Measurements from ENCODE around the gene CCDC134.
"Not testable (repeated sequence)": the region's sequence is repeated elsewhere in the genome, so short reads cannot be mapped to it uniquely, and the experiment has no call there.

CCDC134 gene

DNA sequence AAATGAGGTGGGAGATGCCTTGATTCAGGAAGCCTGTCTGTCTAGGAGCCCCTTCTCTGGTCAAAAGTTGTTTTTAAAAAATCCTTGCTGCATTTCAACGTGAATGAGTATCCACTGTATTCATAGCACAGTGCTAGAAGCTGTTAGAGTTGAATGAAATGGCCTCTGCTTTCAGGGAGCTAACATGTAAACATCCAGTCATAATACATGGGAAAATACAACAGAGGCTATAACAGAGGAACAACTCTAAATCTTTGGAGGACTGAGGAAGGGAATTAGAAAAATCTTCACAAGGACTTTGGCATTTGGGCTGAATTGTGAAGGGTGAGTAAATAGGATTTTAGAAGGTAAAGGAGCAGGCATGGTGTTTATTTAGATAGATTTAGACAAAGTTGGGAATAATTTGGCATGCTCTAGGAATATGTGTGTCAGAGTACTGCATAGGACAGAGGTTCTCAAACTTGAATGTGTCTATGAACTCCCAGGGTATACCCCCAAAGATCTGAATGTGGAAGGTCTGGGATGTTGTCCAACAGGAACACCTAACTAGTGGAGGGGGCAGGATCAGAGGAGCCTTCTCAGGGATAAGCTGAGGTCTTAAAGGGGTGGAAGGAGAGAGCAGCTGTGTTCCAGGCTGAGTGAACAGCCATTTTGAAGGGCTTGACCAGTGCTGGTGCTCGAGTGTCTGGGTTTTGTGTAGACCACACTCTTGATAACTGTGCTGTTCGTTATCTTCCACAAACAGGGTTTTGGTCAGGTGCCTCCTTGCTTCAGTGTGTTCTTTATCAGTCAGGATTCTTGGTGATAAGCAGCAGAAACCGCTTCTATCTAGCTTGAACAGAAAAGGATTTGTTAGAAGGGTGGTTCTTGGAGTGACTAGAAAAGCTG lies 45.1 kb downstream of the CCDC134 start:
- DNase-seq: peak; percentile 12

DNA sequence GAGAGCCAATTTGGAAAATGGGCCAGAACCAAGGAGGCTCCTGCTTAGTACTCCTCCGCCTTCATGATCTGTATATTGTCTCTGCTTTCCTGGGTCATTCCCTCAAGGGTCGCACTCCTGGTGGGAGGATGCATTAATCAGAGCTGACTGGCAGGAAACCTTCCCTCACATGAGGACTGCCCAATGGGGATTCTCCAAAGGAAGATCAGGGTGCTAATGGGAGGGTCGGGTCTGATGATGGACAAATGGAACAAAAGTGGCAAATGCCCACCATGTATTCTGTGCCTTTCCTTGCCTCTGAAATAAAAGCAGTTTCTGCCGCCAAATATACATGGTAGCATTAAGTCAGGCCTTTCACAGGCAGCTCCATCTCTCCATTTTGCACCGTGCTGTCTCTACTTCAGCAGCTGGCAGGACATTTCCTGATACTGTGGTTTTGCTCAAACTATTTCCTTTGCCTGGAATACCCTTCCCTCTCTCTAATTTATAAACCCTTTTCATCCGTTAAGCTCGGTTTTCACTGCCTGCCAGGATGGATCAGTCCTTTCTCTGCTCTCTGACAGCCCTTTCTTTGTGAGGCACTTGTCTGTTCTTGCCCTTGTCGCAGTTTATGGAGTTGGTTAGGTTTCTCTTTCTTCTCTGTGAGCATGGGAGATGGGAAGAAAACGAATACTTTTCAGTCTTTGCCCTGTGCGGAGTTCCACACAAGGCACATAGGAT lies 45.9 kb downstream of the CCDC134 start:
- peak; percentile 44 for DNase-seq

DNA sequence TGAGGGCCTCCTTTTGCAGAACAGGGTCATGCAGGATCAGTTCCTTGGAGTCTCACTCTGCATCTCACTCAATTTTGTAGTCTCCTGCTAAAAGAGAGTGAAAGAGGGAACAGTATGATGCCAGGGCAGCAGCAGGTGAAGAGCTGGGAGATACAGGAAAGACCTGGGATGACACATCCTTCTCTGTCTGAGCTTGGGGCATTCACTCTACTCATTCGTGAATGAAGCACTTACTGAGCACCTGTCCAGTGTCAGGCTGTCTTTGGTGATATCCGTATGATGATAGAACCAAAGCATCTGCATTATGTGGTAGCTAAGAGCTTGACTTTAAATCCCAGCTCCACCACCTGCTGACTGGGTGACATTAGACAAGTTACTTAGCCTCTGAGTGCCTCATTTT lies 46.8 kb downstream of the CCDC134 start:
- no peak for DNase-seq

DNA sequence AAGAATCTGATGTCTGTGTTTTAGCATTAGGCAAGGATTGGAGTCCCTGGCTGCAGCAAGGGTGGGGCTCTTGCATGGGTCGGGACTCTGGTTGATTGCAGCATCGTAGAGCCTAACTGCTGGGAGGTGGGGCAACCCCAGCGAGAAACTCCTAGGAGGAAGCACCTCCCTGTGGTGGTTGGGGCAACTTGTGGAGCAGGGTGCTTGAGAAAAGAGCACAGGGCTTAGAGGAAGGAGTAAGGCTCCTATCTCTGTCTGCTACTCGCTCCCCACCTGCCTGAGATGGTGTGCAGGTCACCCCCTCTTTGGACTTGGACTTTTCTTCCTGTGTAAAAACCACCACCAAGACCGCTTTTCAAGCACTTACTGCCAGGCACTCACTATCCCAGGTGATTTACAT lies 48.0 kb downstream of the CCDC134 start:
- no peak for DNase-seq

DNA sequence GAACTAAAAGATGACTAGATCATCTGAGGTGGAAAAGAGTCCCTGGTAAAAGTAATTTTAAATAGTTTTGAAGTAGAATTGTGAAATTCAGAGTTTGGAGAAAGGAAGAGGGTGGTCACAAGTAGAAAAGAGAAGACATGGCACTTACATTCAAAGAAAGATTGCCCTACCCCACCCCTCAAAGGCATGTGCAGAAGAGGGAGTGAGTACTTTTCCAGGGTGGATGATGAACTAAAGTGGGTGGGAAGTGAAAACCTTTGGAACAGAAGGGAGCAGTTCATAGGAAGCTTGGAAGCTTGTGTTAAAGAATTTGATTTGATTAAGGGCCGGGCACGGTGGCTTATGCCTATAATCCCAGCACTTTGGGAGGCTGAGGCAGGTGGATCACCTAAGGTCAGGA lies 56.0 kb downstream of the CCDC134 start:
- no peak for DNase-seq

DNA sequence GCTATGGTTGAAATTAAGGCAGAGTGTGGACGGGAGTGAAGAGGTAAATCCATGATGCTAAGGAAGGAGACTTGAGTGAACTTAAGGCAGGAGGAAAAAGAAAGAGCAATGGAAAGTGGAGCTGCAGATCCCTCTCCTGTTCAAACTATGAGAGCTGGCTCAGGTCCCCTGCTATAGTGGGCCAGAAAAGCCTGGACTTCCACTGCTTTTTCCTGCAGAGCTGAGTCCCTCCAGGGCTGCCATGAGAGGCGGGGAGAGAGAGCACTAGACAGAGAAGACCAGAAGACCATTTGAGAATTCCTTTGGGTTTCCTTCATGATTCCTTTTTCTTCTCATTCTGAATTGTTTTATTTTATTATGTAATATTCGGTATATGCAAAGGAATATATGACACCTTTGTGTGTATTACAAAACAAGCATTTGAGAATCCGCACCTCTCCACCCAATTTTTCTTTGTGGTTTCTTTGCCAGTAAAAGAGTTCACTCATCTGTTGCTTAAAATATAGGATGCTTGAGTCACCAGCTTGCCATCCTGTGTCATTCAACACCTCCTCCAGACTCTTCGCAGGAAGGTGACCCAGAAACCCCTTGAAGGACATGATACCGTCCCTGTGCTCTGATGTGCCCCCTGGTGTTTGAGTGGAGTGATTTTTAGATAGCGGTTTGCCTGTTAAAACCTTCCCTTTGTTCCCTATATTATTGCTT lies 56.8 kb downstream of the CCDC134 start:
- peak; percentile 61 for DNase-seq

DNA sequence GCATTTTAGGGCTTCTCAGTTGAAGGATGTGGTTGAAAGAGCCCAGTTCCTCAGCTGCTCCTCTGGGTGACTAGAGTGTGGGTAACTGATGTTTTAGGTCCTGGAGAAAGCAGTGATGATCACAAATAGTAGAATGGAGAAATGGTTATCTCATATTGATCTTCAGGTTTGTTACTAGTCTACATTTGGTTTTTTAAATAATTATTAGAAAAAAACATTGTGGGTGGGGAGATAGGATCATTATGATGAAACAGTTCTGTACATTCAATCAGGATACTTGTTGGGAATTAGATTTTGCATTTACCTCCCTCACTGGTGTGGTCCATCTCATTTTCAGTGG lies 57.4 kb downstream of the CCDC134 start:
- no peak for DNase-seq

DNA sequence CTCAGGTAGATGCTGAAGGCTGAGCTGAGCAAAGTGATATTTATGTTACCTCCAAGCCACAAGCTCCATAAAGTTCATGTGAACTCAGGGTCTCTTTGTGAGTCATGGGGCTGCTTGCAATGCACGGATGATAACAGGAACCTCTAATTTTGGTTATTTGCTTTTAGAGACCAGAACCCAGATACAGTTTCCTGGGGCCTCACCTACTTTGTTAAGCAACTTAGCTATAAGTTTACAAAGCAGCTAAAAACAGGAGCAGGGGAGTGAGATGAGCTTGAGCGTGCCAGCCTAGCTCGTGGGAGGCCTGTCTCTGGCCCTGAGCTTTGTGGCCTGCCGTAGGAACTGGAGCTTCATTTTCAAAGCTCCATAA lies 61.7 kb downstream of the CCDC134 start:
- DNase-seq: peak; percentile 56

DNA sequence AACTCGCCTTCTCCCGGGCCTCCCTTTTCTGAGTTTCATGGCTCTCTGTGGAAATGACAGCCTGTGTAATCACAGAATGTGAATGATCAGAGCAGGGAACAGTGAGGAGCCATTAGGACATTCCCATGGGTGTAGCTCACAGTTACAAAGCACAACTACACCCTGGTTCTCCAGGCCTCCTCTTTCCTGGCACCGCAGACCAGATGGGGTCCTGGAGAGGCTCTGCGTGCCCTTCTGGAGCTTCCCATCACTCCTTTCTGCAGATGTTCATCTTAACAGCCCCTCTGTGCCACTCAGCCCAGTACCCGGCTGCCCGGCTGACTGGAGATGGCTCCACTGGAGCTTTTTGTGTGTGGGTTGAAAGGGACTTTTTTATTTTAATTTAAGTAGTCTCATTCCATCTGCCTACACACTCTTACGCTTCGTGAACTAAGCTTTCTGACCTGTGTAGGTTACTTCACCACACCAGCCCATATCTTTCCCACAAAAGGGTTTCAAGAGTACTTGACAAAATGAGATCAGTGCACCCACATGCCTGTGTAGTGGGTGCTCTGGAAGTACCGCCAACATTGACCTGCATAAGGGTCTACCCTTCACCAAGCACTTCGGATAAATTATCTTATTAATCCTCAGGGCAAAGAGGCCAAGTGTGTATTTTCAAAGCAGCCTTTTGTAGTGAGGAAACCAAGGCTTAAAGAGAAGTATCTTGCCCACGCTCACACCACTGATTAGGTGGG lies 62.2 kb downstream of the CCDC134 start:
- DNase-seq: peak; percentile 56

DNA sequence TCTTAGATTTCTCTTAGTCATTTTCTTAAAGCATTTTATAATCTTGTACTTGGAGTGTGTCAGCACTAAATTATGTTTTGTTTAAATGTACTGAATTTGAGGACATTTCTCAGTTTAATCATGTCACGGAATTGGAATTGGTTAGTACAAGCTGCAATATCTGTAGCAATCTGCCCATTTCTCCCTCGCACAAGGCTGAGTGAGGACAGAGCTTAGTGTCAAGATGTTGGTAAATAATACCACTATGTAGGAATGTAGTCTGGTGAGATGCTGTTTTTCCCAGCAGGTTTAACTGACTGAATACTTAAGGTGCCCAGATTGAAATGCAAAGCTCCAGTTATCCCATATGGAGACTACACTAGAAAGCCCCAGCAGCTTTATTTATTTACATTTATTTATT lies 63.0 kb downstream of the CCDC134 start:
- DNase-seq: no peak

DNA sequence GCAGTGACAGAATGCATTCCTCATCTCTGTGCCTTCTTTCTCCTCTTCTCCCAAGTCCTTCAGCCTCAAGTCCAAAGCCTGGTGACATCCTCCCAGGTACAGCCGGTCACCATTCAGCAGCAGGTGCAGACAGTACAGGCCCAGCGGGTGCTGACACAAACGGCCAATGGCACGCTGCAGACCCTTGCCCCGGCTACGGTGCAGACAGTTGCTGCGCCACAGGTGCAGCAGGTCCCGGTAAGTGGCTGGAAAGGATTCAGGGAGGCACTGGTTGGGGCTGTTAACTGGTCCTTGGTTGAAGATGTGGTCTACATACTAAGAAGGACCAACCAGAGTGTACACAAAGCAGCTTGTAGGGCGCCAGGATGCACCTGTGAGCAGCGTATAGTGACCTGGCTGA lies 68.1 kb downstream of the CCDC134 start:
- no peak for DNase-seq

DNA sequence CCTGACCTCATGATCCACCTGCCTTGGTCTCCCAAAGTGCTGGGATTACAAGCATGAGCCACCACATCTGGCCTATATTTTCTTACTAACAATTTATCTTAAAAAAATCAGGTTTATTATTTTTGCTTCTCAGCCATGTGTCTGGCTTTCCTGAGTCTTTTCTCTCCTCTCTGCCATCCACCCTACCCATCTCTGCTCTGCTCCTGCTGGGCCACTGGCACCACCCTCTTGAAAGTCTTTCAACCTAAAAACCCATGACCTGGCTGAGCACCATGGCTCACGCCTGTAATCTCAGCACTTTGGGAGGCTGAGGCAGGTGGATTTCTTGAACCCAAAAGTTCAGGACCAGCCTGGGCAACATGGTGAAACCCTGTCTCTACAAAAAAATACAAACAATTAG lies 69.6 kb downstream of the CCDC134 start:
- not testable (repeated sequence) for DNase-seq

DNA sequence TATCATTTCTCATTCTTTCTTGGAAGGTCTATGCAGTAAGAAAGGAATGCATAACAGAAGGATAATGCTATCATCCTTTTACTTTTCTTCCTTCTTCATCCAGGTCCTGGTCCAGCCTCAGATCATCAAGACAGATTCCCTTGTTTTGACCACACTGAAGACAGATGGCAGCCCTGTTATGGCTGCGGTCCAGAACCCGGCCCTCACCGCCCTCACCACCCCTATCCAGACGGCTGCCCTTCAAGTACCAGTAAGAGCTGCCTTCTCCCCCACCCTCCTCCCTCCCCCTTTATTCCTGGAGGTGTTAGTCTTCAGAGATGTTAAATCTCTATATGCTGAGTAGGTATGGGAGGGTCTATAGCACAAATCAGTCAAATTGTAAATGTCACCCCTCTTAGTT lies 70.3 kb downstream of the CCDC134 start:
- peak; percentile 45 for DNase-seq

DNA sequence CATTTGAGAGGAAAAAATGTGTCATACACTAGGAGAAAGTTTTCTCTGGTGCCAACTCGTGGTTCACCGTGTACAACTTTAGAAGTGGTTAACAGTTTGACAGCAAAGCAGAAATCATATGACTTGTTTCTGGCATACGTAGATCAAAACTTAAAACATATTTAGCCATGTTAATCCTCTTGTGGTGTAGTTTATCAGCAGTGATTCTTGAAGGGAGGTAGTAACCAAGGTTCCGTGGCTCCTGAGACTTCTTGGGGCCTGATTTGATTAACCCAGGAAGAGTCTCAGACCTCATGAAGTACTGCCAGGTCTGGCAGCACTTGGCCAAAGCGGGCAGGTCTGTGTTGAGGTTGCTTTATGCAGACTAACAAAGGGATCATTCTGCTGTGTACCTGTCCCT lies 72.9 kb downstream of the CCDC134 start:
- no peak for DNase-seq

DNA sequence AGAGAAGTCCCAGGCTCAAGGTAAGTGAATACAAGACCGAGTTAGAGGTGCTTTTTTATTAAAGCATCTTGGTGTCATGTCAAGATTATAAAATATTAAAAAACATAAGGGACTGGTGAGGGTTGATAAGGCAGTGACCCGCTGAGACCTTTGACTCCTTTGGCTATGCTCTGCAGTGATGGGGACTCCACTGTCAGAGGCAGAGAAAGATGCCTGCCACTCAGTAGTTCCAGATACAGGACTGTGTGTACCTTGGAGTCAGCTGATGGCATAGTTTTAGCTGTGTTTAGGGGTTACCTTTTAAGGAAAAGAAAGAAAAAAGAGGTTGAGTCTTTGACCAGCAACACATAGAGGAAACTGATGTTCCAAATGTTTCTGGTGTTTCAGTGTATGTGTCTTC lies 73.6 kb downstream of the CCDC134 start:
- DNase-seq: no peak

DNA sequence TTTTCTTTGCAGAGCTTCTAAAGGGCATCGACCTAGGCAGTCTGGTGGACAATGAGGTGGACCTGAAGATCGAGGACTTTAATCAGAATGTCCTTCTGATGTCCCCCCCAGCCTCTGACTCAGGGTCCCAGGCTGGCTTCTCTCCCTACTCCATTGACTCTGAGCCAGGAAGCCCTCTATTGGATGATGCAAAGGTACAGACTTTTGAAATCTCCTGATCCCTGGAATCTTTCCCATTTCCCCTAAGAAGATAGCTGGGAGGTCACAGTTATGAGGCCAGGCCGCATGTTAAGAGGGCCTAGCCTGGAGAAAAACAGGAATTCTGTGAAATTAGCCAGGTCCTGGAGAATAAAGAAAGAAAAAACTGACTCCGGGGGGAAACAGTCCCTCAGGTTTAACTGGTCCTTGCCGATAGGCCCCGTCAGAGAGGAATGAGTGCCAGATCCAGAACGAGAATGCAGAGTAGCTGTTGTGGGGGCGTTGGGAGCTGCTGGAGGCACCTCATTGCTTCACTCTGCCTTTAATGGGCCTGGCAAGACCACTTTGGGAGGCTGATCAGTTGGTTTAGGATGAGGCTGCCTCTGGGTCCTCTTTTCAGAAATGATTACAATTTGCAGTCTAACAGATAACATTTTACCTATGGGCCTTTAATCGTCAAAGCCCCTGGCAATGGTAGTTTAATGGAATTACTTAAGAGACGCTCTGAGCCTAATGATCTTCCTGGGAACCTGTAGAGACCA lies 75.2 kb downstream of the CCDC134 start:
- DNase-seq: no peak
